ENCODE results near the gene CPSF3. TPM values are rescaled to one million over a fixed set of nuclear protein-coding genes. Genes with fewer than 3 reads are reported as not detected.

Gene CPSF3
- total and polyA plus RNA-seq, 2 of the 8 experiments (the other 6 are each of a cell fraction or from before 2014, with no cell fraction given): 44.5 to 93.3 TPM

DNA sequence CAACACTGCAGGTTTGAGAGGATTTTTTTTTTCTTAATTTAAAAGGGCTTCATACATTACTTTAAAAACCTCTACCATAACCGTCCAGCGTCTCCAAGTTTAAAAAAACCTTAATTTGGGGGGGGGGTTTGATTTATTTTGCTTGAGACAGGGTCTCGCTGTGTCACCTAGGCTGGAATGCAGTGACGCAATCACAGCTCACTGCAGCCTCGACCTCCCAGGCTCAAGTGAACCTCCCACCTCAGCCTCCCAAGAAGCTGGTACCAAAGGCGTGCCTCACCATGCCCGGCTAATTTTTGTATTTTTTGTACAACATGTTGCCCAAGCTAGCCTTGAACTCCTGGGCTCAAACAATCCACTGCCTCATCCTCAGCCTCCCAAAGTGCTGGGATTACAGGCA, 95.3 kb downstream of the CPSF3 start:
- TF ChIP-seq TAF7 (optimal IDR thresholded peaks at IDR 0.05; ENCODE audit: borderline replicate concordance, low read depth, low read length) (no peak), CEBPB (IDR thresholded peaks at IDR 0.05; ENCODE audit: low read depth, low read length) (peak; percentile 47; the same call in 1 of the 2 replicates)
- TF ChIP-seq, protein P1, sequence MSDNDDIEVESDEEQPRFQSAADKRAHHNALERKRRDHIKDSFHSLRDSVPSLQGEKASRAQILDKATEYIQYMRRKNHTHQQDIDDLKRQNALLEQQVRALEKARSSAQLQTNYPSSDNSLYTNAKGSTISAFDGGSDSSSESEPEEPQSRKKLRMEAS (IDR thresholded peaks at IDR 0.05): no peak
- 96% methylated on average over 7 of the region's 7 CpGs; no CpG with 5 or more reads in 1 of the 2 experiments for WGBS, 2 experiments (ENCODE audit: extremely low coverage in 1 of 2, insufficient coverage in 1 of 2, insufficient read length in 1 of 2, insufficient replicate concordance in 2 of 2, low coverage in 1 of 2, low lambda C conversion rate in 2 of 2, missing lambda C conversion rate in 1 of 2)
- Histone ChIP-seq H4K20me1 (replicated peaks in 1 of 2; ENCODE audit: control insufficient read depth in 1 of 2, insufficient read depth in 2 of 2, low read length in 2 of 2) (peaks cover 0 to 2% of the 10 kb centered on the region in 2 experiments), H3K79me1 (ENCODE audit: low read depth, low read length) (no peaks in the 10 kb centered on the region), H3K36me3 (ENCODE audit: control insufficient read depth in 2 of 4, insufficient read depth in 4 of 4, low read length in 3 of 4) (peaks cover 2 to 15% (median 7%) of the 10 kb centered on the region in 4 experiments; a peak in 4 of 8 replicates), H3K56ac (replicated peaks; ENCODE audit: insufficient read length, low read depth, low read length) (no peak overlapping the region), H4K5ac (ENCODE audit: insufficient read length, low read depth, low read length) (no peak overlapping the region), H3K9ac (replicated peaks in 1 of 4; ENCODE audit: extremely low read depth in 1 of 4, low read depth in 3 of 4, low read length in 3 of 4) (no peak overlapping the region), H2BK15ac (ENCODE audit: low read length) (no peak overlapping the region), H2AFZ (ENCODE audit: low read length) (no peak overlapping the region), H2AK5ac (ENCODE audit: low read depth, low read length) (no peak overlapping the region), H3K9me3 (ENCODE audit: insufficient read depth in 2 of 2, low read depth in 1 of 2, low read length in 1 of 2) (no peaks in the 10 kb centered on the region), H2BK5ac (ENCODE audit: low read depth, low read length) (no peak overlapping the region), H3K23ac (ENCODE audit: insufficient read length) (no peak overlapping the region), H3K4me1 (replicated peaks in 1 of 4; ENCODE audit: control insufficient read depth in 3 of 4, insufficient read depth in 4 of 4, low read length in 3 of 4) (no peaks in the 10 kb centered on the region), H3K27ac (ENCODE audit: low read depth, low read length) (no peak overlapping the region), H3K14ac (ENCODE audit: insufficient read length) (no peak overlapping the region), H3K23me2 (ENCODE audit: low read depth, low read length) (no peaks in the 10 kb centered on the region), H3K27me3 (replicated peaks in 1 of 4; ENCODE audit: control insufficient read depth in 3 of 4, extremely low read depth in 1 of 4, insufficient read depth in 3 of 4, low read length in 3 of 4) (no peaks in the 10 kb centered on the region), H3K79me2 (ENCODE audit: control insufficient read depth in 1 of 2, insufficient read depth in 2 of 2, low read length in 2 of 2) (no peaks in the 10 kb centered on the region), H3K4me2 (ENCODE audit: insufficient read depth in 1 of 2, low read depth in 2 of 2, low read length in 2 of 2) (no peak overlapping the region), H3K4me3 (ENCODE audit: extremely low read depth in 1 of 4, insufficient read depth in 2 of 4, low read depth in 3 of 4, low read length in 4 of 4) (no peak overlapping the region), H3K18ac (ENCODE audit: extremely low read depth, low read length) (no peak overlapping the region), H2BK120ac (replicated peaks; ENCODE audit: low read depth, low read length) (no peak overlapping the region), H2BK12ac (ENCODE audit: low read depth, low read length) (no peak overlapping the region), H3K4ac (replicated peaks; ENCODE audit: insufficient read length, low read depth, low read length) (no peak overlapping the region), H2BK20ac (ENCODE audit: low read length) (no peak overlapping the region), H4K91ac (replicated peaks; ENCODE audit: insufficient read length, low read length) (no peak overlapping the region), H4K8ac (ENCODE audit: extremely low read depth, insufficient read depth, low read length) (no peak overlapping the region)
- no peak for FAIRE-seq
- ChIA-PET CTCF (ENCODE audit: partially characterized antibody) (interaction anchor here (0.6 to 1.3 kb wide), 4 partner anchors 17 to 376 kb away, joined by 3 to 7 read pairs (median 3); no protein-coding TSS in a partner anchor), POLR2A (ENCODE audit: partially characterized antibody) (interaction anchor here (0.7 to 1.2 kb wide), 3 partner anchors 36 to 250 kb away, joined by 3 read pairs; partner anchors contain the start of gene ADAM17)
- no peak for DNase-seq (ENCODE audit: low read depth in 1 of 2, low spot score in 2 of 2)
